Astrocyte (in vitro differentiated cells and primary cell): Measurements from ENCODE around the gene ZBTB7C. TPM values are rescaled to one million over a fixed set of nuclear protein-coding genes. Genes with fewer than 3 reads are reported as not detected.

Experiments
- DNase-seq: peaks from one replicate; pipeline ENCODE4 v3.0.0-alpha.2; 2010; ENCODE audit warnings: low read depth
- FAIRE-seq: peaks from 2 replicates; lab custom pipeline; 2011; peaks lifted over from hg19 to GRCh38; lab: Jason Lieb, UNC
- H2AFZ ChIP-seq: 2 replicates; pipeline ENCODE4 v1.6.0; 2012; ENCODE audit warnings: low read depth, low read length, inconsistent platforms
- H3K27ac ChIP-seq: 2 replicates; pipeline ENCODE4 v1.5.1; 2011; ENCODE audit warnings: low read depth, low read length, inconsistent platforms
- H3K27me3 ChIP-seq: 2 replicates; pipeline ENCODE4 v1.6.0; 2011; ENCODE audit warnings: low read length, inconsistent platforms; ENCODE audit not compliant: insufficient read depth
- H3K36me3 ChIP-seq: 2 replicates; pipeline ENCODE4 v1.5.1; 2011; ENCODE audit warnings: low read length, inconsistent platforms; ENCODE audit not compliant: insufficient read depth
- H3K4me1 ChIP-seq: 2 replicates; pipeline ENCODE4 v1.5.1; 2011; ENCODE audit warnings: low read length, inconsistent platforms; ENCODE audit not compliant: insufficient read depth
- H3K4me2 ChIP-seq: 2 replicates; pipeline ENCODE4 v1.6.0; 2012; ENCODE audit warnings: low read length, inconsistent platforms
- H3K4me3 ChIP-seq: 2 replicates; pipeline ENCODE4 v1.5.1; 2011; ENCODE audit warnings: low read depth, mild to moderate bottlenecking, low read length, inconsistent platforms; ENCODE audit not compliant: insufficient read depth
- H3K79me2 ChIP-seq: 2 replicates; pipeline ENCODE4 v1.6.0; 2012; ENCODE audit warnings: mild to moderate bottlenecking, low read length, inconsistent platforms; ENCODE audit not compliant: insufficient read depth
- H3K9ac ChIP-seq: 2 replicates; pipeline ENCODE4 v1.6.0; 2012; ENCODE audit warnings: mild to moderate bottlenecking, low read length, inconsistent platforms
- H3K9me3 ChIP-seq: 2 replicates; pipeline ENCODE4 v1.5.1; 2012; ENCODE audit warnings: low read depth, mild to moderate bottlenecking, low read length, inconsistent platforms; ENCODE audit not compliant: insufficient read depth
- H4K20me1 ChIP-seq: 2 replicates; pipeline ENCODE4 v1.6.0; 2012; ENCODE audit warnings: low read length, inconsistent platforms; ENCODE audit not compliant: insufficient read depth
- H3K27ac Mint-ChIP-seq: one replicate; pipeline ENCODE4 v1.8.0; 2021; ENCODE audit warnings: mild to moderate bottlenecking, mixed read lengths; ENCODE audit not compliant: unreplicated experiment
- H3K27me3 Mint-ChIP-seq: one replicate; pipeline ENCODE4 v1.8.0; 2021; ENCODE audit warnings: low read depth, mixed read lengths; ENCODE audit not compliant: unreplicated experiment
- H3K36me3 Mint-ChIP-seq: one replicate; pipeline ENCODE4 v1.8.0; 2021; ENCODE audit warnings: low read depth, mixed read lengths; ENCODE audit not compliant: unreplicated experiment
- H3K4me1 Mint-ChIP-seq: one replicate; pipeline ENCODE4 v1.8.0; 2021; ENCODE audit warnings: low read depth, mixed read lengths; ENCODE audit not compliant: unreplicated experiment
- H3K4me3 Mint-ChIP-seq: one replicate; pipeline ENCODE4 v1.8.0; 2021; ENCODE audit warnings: mild to moderate bottlenecking, moderate library complexity, mixed read lengths; ENCODE audit not compliant: unreplicated experiment
- H3K9me3 Mint-ChIP-seq: one replicate; pipeline ENCODE4 v1.8.0; 2021; ENCODE audit warnings: mild to moderate bottlenecking, mixed read lengths; ENCODE audit not compliant: unreplicated experiment
- CTCF ChIP-seq: IDR thresholded peaks from 2 replicates; pipeline ENCODE4 v1.5.1; 2011; ENCODE audit warnings: low read depth, mild to moderate bottlenecking, inconsistent platforms, low read length, moderate library complexity; ENCODE audit not compliant: insufficient read depth
- EZH2 ChIP-seq: IDR thresholded peaks from 2 replicates; pipeline ENCODE4 v1.6.1; 2012; ENCODE audit warnings: mild to moderate bottlenecking, low read length, inconsistent platforms; ENCODE audit not compliant: insufficient read depth
- total RNA-seq: library from RNA; stranded (reverse); gene quantifications from 2 replicates; pipeline ENCODE4 v1.2.1, GENCODE V29; 2021

The ZBTB7C gene
- total RNA-seq, 1 donor from 2014 or later: 1.0 TPM

- H2AFZ ChIP-seq: no peak overlapping the region
- H3K79me2 ChIP-seq: no peaks in the 10 kb centered on the region
- peaks cover 17% of the 10 kb centered on the region for H3K4me1 ChIP-seq
- Mint-ChIP-seq H3K27ac (no peak overlapping the region), H3K9me3 (peaks cover 1% of the 10 kb centered on the region), H3K27me3 (peaks cover 19% of the 10 kb centered on the region), H3K4me1 (peaks cover 20% of the 10 kb centered on the region), H3K4me3 (peak overlapping the region; percentile 50), H3K36me3 (no peaks in the 10 kb centered on the region)
- no peaks in the 10 kb centered on the region for H3K9me3 ChIP-seq
- H3K36me3 ChIP-seq: no peaks in the 10 kb centered on the region
- H3K4me3 ChIP-seq: no peak overlapping the region
- H3K4me2 ChIP-seq: no peak overlapping the region
- no peaks in the 10 kb centered on the region for H4K20me1 ChIP-seq
- H3K27ac ChIP-seq: no peak overlapping the region
- no peak overlapping the region for H3K9ac ChIP-seq
- no peak for FAIRE-seq
- no peaks in the 10 kb centered on the region for H3K27me3 ChIP-seq
- DNase-seq: no peak
- TF ChIP-seq CTCF (no peak), EZH2 (no peak)
Measured at GRCh38 chr18:48027401-48027963, 381.7 kb downstream of the ZBTB7C start.

GRCh38 chr18:48026216-48026615, 383.0 kb downstream of the ZBTB7C start:
- FAIRE-seq (no peak), DNase-seq (no peak)
- peaks cover 22% of the 10 kb centered on the region for H3K27me3 Mint-ChIP-seq
- H3K36me3 Mint-ChIP-seq: no peaks in the 10 kb centered on the region
- Histone ChIP-seq H3K9me3 (no peaks in the 10 kb centered on the region), H3K4me2 (no peak overlapping the region), H3K4me3 (no peak overlapping the region), H3K27me3 (peaks cover 5% of the 10 kb centered on the region), H3K27ac (no peak overlapping the region), H4K20me1 (no peaks in the 10 kb centered on the region), H3K36me3 (no peaks in the 10 kb centered on the region), H3K9ac (no peak overlapping the region), H3K79me2 (no peaks in the 10 kb centered on the region), H2AFZ (no peak overlapping the region), H3K4me1 (peaks cover 19% of the 10 kb centered on the region)
- peaks cover 20% of the 10 kb centered on the region for H3K4me1 Mint-ChIP-seq
- H3K27ac Mint-ChIP-seq: no peak overlapping the region
- H3K9me3 Mint-ChIP-seq: peaks cover 1% of the 10 kb centered on the region
- no peak overlapping the region for H3K4me3 Mint-ChIP-seq
- TF ChIP-seq EZH2: no peak
- TF ChIP-seq CTCF: no peak

- Mint-ChIP-seq H3K27me3 (peaks cover 22% of the 10 kb centered on the region), H3K4me1 (peaks cover 20% of the 10 kb centered on the region), H3K27ac (peak overlapping the region; percentile 75), H3K4me3 (peak overlapping the region; percentile 23), H3K36me3 (no peaks in the 10 kb centered on the region), H3K9me3 (peaks cover 1% of the 10 kb centered on the region)
- Histone ChIP-seq H3K36me3 (no peaks in the 10 kb centered on the region), H3K9ac (no peak overlapping the region), H3K4me3 (no peak overlapping the region), H3K4me2 (no peak overlapping the region), H4K20me1 (no peaks in the 10 kb centered on the region), H3K27ac (no peak overlapping the region), H3K79me2 (no peaks in the 10 kb centered on the region), H3K9me3 (no peaks in the 10 kb centered on the region), H3K4me1 (peaks cover 19% of the 10 kb centered on the region), H2AFZ (no peak overlapping the region), H3K27me3 (peaks cover 8% of the 10 kb centered on the region)
- no peak for DNase-seq
- TF ChIP-seq CTCF (no peak), EZH2 (no peak)
- FAIRE-seq: no peak
Measured at GRCh38 chr18:48024881-48025660, 384.1 kb downstream of the ZBTB7C start.
